GM19238 (cell line): Measurements from ENCODE around the gene RMND5A.

Experiments
- DNase-seq: peaks from one replicate; pipeline ENCODE4 v3.0.0; 2011; ENCODE audit warnings: low spot score; ENCODE audit not compliant: insufficient read length

Gene RMND5A

DNA sequence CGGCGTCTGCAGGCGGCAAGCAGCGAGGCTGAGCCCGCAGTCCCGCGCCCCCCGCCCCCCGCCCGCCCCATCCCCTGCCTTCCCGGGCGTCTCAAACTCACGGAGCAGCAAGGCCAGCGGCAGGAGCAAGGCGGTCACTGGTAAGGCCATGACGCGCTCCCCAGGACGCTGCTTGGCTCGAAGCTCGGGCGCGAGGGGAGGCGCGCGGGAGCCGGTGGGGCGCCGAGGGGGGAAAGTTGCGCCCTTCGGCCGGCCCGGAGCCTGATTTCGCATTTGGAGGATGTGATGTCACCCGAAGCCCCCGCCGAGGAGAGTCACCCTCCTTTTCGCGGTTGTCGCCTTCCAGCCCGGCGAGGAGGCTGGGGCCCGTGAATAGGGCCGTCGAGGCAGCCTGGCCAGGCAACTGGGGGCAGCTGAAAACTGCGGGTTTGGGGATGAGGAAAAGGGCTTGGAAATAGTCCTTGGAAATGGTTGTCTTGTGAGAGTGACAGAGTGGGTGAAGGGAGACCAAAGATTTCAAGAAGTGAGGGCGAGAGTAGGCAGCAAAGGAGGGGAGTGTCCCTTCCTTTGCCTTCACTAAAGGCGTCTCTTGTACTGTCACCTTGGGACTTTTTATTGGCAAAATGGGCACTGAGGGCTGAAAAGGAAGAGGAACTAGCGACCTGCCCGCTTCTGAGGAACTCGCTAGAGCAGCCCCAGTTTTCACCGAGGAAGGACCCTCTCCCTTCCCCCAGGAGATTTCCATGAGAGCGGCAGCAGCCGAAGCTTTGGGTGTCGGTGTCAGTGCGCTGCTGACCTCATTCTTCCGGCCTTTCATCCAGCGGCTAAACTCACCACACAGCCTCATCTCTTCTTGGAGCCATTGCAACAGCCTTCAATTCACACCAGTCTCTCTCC lies 70.8 kb downstream of the RMND5A start, which contains the start of gene CD8A:
Gene CD8A, minus strand, starts transcription at position 238 of the 897 bp plus-strand sequence. Its CDS starts 88 bp downstream, at position 150.
- no peak for DNase-seq

DNA sequence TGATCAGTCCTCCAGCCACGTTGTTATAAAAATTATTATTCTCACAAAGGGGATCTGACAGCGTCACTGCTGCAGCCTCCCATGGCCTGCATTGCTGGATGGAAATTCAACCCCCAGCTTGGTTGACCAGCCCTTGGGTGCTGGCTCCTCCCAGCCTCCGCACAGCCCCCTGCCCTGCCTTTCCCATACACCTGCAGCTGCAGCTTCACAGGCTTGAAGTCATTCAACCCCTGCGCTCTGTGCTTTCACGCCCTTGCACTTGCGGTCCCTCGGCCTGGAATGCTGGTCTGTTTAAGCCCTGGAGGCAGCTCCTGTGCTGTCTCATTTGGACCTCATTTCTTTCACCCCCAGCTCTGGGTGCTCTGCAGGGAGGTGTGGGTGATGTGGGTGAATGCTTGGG lies 71.5 kb downstream of the RMND5A start:
- no peak for DNase-seq

DNA sequence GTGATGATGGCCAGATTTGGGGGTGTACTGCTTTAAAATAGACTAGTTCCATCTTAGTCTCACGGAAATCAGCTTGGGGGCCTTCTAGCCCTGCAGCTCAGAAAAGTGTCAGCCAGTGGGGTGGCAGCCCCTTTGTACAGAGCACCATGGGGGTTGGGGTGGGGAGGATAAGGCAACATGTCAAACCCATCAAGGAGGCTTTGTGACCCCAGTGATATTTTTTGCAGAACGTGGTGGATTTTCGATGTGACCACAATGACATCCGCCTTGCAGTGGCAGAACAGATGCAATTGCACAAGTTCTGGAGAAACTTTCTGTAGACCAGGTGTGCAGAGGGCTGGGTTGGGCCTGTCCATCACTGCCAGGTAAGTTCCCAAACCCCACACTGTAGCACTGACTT lies 73.7 kb downstream of the RMND5A start:
- DNase-seq = no peak

- DNase-seq = no peak
These were observed 74.8 kb downstream of the RMND5A start for GRCh38 chr2:86794861-86795260.

DNA sequence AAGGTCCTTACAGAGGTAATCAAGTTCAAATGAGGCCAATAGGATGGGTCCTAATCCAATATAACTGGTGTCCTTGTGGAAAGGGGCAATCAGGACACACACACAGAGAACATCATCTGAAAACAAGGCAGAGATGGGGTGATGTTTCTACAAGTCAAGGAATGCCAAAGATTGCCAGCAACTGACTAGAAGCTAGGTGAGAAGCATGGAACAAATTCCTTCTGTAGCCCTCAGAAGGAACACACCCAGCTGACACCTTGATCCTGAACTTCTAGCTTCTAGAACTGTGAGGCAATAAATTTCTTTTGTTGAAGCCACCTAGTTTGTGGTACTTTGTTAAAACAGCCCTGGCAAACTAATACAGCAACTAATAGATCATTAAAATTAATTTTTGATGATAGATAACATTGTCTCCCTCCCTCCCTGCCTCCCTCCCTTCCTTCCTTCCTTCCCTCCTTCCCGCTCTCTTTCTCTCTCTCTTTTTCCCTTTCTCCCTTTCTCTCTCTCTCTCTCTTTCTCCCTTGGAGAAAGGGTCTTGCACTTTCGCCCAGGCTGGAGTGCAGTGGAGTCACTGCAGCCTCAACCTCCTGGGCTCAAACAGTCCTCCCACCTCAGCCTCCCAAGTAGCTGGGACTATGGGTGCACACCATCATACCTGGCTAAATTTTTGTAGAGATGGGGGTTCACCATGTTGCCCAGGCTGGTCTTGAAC lies 80.9 kb downstream of the RMND5A start:
- DNase-seq = no peak

DNA sequence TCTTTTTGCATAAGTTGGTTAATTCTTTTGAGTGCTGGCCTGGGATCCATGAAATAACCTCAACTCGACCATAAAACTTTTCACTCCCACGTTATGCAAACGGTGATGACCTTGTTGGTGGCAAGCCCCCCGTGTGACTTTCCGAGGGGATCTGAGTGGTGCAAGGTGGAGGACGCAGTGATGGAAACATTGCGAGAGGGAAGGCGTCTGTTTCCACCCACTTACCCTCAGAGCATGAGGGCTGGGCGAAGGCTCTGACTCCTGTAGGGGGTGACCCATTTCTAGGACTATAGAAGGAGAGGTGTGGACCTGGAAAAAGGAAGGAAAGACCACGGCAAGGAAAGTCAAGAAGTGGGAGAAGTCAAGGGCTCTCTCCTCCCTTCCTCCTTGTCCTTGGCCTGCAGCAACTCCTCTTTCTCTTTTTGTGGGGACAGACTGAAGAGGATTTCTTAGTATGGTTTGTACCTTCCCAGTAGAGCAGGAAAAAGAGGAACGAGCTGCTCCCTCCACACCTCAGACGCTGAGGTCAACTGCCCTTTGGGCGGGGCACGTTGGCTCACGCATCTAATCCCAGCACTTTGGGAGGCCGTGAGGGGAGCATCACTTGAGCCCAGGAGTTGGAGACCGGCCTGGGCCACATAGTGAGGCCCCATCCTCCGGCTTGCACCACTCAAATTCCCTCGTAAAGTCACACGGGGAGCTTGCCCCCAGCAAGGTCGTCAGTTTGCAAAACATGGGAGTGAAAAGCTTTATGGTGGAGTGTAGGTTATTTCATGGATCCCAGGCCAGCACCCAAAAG lies 86.2 kb downstream of the RMND5A start:
- DNase-seq = no peak

DNA sequence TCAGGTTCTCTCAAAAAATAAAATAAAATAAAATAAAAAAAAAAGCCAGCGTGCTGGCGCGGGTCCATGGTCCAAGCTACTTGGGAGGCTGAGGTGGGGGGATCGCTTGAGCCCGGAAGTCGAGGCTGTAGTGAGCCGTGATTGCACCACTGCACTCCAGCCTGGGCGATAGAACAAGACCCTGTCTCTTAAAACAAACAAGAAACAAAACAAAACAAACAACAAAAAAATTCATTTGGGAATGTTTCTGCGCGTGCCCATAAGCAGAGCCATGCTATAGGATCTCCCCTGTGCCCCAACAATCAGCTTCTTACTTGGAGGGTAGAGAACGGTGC lies 87.0 kb downstream of the RMND5A start:
- no peak for DNase-seq

- DNase-seq = peak; percentile 33
These were observed 87.6 kb downstream of the RMND5A start for GRCh38 chr2:86807468-86808275.

- peak; percentile 93 for DNase-seq
These were observed 88.4 kb downstream of the RMND5A start for GRCh38 chr2:86808315-86809161.

- no peak for DNase-seq
These were observed 89.5 kb downstream of the RMND5A start for GRCh38 chr2:86809481-86810121.

DNA sequence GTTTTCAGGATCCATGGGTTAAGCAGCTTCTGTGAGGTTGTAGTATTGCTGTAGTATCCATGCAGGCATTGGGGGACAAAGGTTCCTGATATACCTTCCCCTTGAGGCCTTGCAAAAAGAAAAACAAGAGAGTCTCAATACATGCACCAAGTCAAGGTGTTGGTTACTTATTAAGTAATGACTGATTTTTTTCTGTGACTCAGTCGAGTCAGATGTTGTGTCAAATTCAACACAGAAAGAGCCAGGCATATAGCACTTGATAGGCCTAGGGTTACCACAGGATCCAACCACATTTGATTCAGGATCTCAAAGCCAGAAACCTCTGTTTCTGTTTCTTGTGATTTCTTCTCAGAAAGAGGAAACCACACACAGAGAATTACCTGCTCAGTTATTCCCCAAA lies 95.5 kb downstream of the RMND5A start:
- DNase-seq = no peak

- no peak for DNase-seq
These were observed 98.2 kb downstream of the RMND5A start for GRCh38 chr2:86818114-86818801.

DNA sequence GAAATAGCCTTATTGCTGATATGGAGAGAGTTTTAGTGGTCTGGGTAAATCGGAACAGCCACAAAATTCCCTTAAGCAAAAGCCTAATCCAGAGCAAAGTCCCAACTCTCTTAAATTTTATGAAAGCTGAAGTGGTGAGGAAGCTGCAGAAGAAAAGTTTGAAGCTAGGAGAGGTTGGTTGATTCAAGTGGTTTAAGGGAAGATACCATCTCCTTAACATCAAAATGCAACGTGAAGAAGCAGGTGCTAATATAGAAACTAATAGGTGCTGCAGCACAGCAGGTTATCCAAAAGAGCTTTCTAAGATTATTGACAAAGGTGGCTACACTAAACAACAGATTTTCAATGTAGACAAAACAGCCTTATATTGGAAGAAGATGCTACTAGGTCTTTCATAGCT lies 98.9 kb downstream of the RMND5A start:
- DNase-seq = no peak

DNA sequence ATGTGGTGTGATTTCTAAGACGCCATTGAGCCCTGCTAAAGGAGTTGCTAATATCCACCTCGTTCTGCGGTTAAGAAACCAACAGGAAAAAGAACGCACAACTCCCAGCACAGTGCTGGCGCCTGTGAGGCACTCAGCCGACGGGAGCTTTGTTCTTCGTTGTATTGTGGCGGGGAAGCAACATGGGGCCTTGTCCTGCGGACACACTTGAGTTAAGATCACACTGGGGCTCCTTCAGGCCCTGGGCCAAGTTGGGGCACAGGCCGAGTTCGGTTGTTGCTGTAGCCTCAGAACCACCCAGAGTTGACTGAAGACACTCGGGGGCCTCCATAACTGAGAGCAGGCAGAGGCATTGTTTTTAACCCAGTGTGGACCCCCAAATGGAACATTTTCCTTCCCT lies 101.2 kb downstream of the RMND5A start:
- DNase-seq = no peak

GRCh38 chr2:86821842-86822241 lies 101.8 kb downstream of the RMND5A start:
- no peak for DNase-seq

DNA sequence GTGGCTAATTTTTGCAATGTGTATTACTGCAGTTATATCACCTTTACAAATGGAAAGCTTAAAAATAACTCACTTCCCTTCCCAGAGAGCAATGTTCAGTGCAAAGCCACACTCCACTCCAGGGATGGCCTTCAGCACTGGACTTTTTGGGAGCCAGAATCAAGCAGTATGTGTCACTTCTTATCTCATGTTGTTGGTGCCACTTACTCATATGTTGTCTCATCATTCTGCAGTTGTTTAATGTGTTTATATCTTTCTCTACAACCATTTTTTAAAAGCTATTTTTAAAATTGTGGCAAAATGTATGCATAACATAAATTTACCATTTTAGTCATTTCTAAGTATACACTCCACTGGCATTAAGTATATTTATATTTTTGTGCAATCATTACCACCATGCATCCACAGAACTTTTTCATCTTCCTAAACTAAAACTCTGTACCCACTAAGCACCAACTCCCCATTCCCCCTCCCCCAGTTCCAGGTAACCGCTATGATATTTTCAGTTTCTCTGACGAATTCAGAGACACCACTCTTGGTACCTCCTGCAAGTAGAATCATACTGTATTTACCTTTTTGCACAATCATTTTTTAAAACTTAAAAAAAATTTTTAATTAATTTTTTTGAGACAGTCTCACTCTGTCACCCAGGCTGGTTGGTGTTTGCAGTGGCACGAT lies 102.7 kb downstream of the RMND5A start:
- DNase-seq = no peak

GRCh38 chr2:86825036-86825692 lies 105.1 kb downstream of the RMND5A start:
- no peak for DNase-seq
